Cardiac fibroblast (primary cell): ENCODE measurements around the gene KCNMB2.
"Not testable (repeated sequence)": the region's sequence is repeated elsewhere in the genome, so short reads cannot be mapped to it uniquely, and the experiment has no call there.

Source experiments
- DNase-seq, 2 donors: peaks; one replicate each; pipeline versions ENCODE4 v3.0.0 to v3.0.0-alpha.2; 2010; ENCODE audit warnings: low read depth in 2 of 2
- H3K4me3 ChIP-seq, 2 donors: replicated peaks in 1 of 2; 1 replicate in 1 of 2; 2 replicates in 1 of 2; pipeline ENCODE4 v1.5.1; 2011; ENCODE audit warnings: low read depth in 2 of 2, low read length in 2 of 2, mild to moderate bottlenecking in 2 of 2, moderate library complexity in 1 of 2
- TF ChIP-seq, protein P1 (sequence below): IDR thresholded peaks from one replicate; pipeline ENCODE4 v1.5.1; 2011; ENCODE audit warnings: low read depth, mild to moderate bottlenecking, low read length, inconsistent platforms

KCNMB2 gene

DNA sequence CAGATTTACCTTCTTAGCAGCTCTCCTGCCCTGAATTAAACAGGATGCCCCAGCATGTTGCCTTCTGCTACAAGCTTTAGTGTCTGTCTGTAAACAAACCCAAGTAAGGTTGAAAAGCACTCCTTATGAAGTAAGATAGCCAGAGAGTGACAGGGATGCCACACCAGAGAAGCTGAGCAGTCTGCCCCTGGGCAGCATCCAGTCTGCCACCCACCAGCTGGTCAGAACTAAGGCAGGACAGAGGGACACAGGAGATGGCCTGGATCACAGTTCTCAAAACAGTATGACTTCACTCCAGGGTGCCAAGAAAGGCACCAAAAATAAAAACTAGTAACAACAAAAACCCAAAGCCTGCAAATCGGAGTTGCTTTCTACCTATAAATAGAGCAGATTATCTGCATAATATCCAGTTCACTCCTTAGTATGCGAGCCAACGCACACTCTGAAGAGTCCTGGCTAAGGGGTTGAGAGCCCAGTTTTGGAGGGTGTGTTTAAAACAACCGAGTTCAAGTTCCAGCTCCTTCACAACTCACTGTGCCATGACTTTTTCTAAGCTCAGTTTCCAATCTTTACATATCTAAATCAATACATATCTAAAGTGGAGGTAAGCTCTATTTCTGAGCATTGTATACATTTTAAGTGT, 198.9 kb downstream of the KCNMB2 start:
- H3K4me3 ChIP-seq, result no peak overlapping the region
- TF ChIP-seq, protein P1, sequence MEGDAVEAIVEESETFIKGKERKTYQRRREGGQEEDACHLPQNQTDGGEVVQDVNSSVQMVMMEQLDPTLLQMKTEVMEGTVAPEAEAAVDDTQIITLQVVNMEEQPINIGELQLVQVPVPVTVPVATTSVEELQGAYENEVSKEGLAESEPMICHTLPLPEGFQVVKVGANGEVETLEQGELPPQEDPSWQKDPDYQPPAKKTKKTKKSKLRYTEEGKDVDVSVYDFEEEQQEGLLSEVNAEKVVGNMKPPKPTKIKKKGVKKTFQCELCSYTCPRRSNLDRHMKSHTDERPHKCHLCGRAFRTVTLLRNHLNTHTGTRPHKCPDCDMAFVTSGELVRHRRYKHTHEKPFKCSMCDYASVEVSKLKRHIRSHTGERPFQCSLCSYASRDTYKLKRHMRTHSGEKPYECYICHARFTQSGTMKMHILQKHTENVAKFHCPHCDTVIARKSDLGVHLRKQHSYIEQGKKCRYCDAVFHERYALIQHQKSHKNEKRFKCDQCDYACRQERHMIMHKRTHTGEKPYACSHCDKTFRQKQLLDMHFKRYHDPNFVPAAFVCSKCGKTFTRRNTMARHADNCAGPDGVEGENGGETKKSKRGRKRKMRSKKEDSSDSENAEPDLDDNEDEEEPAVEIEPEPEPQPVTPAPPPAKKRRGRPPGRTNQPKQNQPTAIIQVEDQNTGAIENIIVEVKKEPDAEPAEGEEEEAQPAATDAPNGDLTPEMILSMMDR, result no peak
- no peak for DNase-seq

DNA sequence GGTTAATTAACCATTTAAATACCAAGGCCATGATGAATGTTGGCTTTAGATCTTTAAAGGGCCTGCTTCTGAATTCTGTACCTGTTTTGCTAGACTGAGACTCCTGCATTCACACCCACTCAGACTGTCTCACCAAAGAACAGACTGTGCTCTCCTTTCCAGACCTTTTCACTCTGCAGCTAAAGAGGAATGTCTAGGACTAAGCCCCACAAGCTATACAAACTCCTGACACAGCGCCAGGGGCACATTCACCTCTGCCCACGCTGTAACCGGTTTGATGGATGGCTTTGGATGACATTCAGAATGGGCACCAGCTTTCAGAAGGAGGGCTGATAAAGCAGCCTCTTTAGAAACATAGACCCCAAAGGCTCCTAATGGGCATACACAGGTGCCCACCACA, 200.1 kb downstream of the KCNMB2 start:
- H3K4me3 ChIP-seq, result no peak overlapping the region
- DNase-seq, result no peak
- TF ChIP-seq, protein P1, result no peak

DNA sequence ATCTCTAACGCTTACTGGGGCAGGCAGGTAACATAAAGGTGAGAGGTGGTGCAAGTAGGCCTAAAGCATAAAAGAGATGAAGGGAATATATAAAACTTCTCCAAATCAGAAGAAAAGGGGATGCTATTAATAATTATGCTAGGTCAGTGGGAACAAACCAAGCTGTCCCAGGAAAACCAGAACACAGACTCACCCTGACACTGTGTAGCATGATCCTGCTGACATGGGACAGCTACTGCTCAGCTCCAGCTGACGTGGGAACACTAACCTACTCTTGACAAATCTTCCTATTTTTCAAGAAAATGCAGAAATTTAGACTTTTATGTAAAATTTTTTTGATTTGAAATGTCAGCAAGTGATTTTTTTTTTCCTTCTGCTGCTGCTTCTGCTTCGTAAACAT, 203.5 kb downstream of the KCNMB2 start:
- H3K4me3 ChIP-seq, result no peak overlapping the region
- no peak for DNase-seq
- TF ChIP-seq, protein P1, result no peak

GRCh38 chr3:178741020-178741419, 204.8 kb downstream of the KCNMB2 start:
- H3K4me3 ChIP-seq, result no peak overlapping the region
- TF ChIP-seq, protein P1, result no peak
- DNase-seq, result no peak

DNA sequence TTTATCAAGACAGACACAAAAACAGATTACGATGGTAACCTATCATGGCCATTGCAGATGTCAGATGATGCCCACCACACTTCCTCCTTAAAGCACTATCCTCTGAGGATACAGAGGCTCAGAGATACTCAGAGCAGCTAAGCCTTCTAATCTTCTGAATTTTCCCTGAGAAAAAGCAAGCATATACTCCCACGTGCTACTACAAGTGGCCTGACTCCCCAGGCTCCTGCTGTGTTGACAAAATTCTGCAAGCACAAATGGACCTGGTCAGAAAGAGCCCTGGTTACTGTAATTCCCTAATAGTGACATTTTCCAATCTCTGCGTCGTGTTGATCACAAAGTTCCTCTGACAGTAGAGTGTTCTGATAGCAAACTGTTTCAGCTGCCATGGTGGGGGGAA, 207.1 kb downstream of the KCNMB2 start:
- TF ChIP-seq, protein P1, result no peak
- DNase-seq, result no peak
- H3K4me3 ChIP-seq, result no peak overlapping the region

GRCh38 chr3:178745861-178746655, 209.8 kb downstream of the KCNMB2 start:
- not testable (repeated sequence) for H3K4me3 ChIP-seq, DNase-seq

GRCh38 chr3:178748874-178749273, 212.6 kb downstream of the KCNMB2 start:
- DNase-seq, result no peak
- H3K4me3 ChIP-seq, result no peak overlapping the region
- TF ChIP-seq, protein P1, result no peak
